A673 (cell line): ENCODE results near the gene GAS2L2. TPM values are rescaled to one million over a fixed set of nuclear protein-coding genes. Genes with fewer than 3 reads are reported as not detected.

Experiments
- BruUV-seq: library from RNA; stranded (reverse); fragments of 400-500 nt; replicated peaks from 2 replicates; lab custom pipeline; 2021; lab: Mats Ljungman, UMichigan
- CTCF ChIA-PET: fragments of 300-600 bp; sonication (Branson Sonifier 250); formaldehyde crosslinking; loops from one replicate; lab custom pipeline; 2022; ENCODE audit warnings: antibody characterized with exemption; lab: Charles Lee
- POLR2A ChIA-PET: fragments of 300-600 bp; sonication (Branson Sonifier 250); formaldehyde crosslinking; loops from one replicate; lab custom pipeline; 2022; ENCODE audit warnings: antibody characterized with exemption; ENCODE audit not compliant: low non-redundant PET; lab: Charles Lee
- DNase-seq: peaks from one replicate; pipeline ENCODE4 v3.0.0-alpha.2; 2015; ENCODE audit warnings: low spot score
- H3K27ac ChIP-seq: fragments of 200-600 bp; sonication (generic); 2 replicates; pipeline ENCODE4 v1.5.1; 2016; ENCODE audit warnings: mixed run types, low read depth, mild to moderate bottlenecking, mixed read lengths, antibody characterized with exemption, low read length; ENCODE audit not compliant: poor library complexity, severe bottlenecking
- H3K27me3 ChIP-seq: fragments of 200-600 bp; sonication (generic); replicated peaks from 2 replicates; pipeline ENCODE4 v1.6.1; 2017; ENCODE audit warnings: mixed run types, low read depth, mild to moderate bottlenecking, mixed read lengths, antibody characterized with exemption, low read length; ENCODE audit not compliant: insufficient read depth, poor library complexity
- H3K36me3 ChIP-seq: fragments of 200-600 bp; sonication (generic); 2 replicates; pipeline ENCODE4 v1.6.1; 2016; ENCODE audit warnings: mixed run types, mild to moderate bottlenecking, mixed read lengths, antibody characterized with exemption, low read length; ENCODE audit not compliant: insufficient read depth, poor library complexity, severe bottlenecking
- H3K4me1 ChIP-seq: fragments of 200-600 bp; sonication (generic); 2 replicates; pipeline ENCODE4 v1.6.1; 2017; ENCODE audit warnings: mixed run types, mild to moderate bottlenecking, mixed read lengths, antibody characterized with exemption, low read length; ENCODE audit not compliant: insufficient read depth, poor library complexity, severe bottlenecking
- H3K4me3 ChIP-seq: fragments of 200-600 bp; sonication (generic); 2 replicates; pipeline ENCODE4 v1.5.1; 2016; ENCODE audit warnings: low read depth, mixed run types, mild to moderate bottlenecking, mixed read lengths, low read length; ENCODE audit not compliant: poor library complexity, severe bottlenecking
- H3K9me3 ChIP-seq: fragments of 200-600 bp; sonication (generic); 2 replicates; pipeline ENCODE4 v1.6.1; 2016; ENCODE audit warnings: mixed run types, low read depth, mild to moderate bottlenecking, mixed read lengths, antibody characterized with exemption, low read length; ENCODE audit not compliant: poor library complexity, severe bottlenecking
- EZH2 ChIP-seq: fragments of 200-600 bp; sonication (generic); IDR thresholded peaks from 2 replicates; pipeline ENCODE4 v1.6.1; 2017; ENCODE audit warnings: borderline replicate concordance, low read depth, mild to moderate bottlenecking, mixed read lengths, antibody characterized with exemption, low read length; ENCODE audit not compliant: poor library complexity, severe bottlenecking
- intact Hi-C: fragments of 100-400 bp; cut with micrococcal nuclease; formaldehyde crosslinking; loops from one replicate; pipeline ENCODE4 v1.10.0; 2022; ENCODE audit not compliant: unreplicated experiment
- total RNA-seq: library from RNA; stranded (reverse); gene quantifications from 2 replicates; pipeline ENCODE4 v1.2.3, GENCODE V29; 2021
- TF ChIP-seq, protein P1 (sequence below): fragments of 300-800, 200-600 bp; sonication (generic); conservative IDR thresholded peaks from 2 replicates; pipeline ENCODE4 v1.5.1; 2017; ENCODE audit warnings: low read depth, mild to moderate bottlenecking, antibody characterized with exemption, low read length, moderate library complexity, mixed read lengths

The GAS2L2 gene
- total RNA-seq, 1 experiment from 2014 or later = not detected

DNA sequence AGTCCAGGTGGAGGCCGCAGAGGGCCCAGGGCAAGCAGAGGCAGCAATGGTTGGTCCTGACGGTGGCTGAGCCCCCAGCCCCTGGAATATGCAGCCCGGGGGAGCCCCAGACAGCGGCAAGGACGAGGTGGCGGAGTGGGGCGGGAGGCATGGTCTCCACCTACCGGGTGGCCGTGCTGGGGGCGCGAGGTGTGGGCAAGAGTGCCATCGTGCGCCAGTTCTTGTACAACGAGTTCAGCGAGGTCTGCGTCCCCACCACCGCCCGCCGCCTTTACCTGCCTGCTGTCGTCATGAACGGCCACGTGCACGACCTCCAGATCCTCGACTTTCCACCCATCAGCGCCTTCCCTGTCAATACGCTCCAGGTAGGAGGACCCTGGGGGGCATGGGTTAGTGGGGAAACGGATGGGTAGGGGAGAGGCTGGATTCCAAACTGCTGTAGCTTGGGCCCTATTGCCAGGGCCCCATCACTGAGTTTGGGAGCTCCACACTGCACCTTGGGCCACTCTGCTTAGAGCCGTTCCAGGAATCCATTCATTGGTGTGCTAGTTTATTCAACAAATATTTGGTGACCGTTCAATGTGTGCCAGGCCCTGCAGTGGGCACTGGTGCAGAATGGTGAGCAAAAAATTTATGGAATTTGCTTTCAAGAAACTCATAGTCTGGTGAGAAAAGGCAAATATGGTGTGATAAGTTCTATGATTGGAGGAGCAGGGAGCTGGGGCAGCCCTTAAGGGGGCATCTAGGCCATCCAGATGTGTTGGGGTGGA, 17.8 kb downstream of the GAS2L2 start:
- H3K4me3 ChIP-seq = no peak overlapping the region
- H3K27me3 ChIP-seq = no peaks in the 10 kb centered on the region
- no peak for TF ChIP-seq EZH2
- DNase-seq = no peak
- no TSS peak for BruUV-seq
- ChIA-PET CTCF (no interaction called here), POLR2A (no interaction called here)
- no peaks in the 10 kb centered on the region for H3K4me1 ChIP-seq
- H3K27ac ChIP-seq = no peak overlapping the region
- H3K36me3 ChIP-seq = no peaks in the 10 kb centered on the region
- no peaks in the 10 kb centered on the region for H3K9me3 ChIP-seq
- intact Hi-C loops = no loop called here

DNA sequence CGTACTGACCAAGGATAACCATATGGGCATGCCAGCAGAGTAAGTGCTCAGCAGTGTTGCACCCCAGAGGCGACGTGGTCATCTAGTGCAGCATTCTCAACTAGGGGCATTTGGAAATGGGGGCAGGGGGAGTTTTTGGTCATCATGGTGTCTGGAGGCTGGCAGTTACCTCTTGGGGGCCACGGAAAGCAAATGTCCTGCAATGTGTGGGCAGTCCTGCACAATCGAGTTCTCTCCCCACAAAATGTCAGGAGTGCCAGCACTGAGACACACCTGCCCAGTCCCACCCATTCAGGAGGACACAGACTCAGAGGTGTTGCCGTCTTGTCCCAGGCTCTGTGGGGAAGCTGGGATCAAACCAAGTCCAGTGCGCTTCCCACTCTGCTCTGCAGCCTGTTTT, 18.6 kb downstream of the GAS2L2 start:
- no TSS peak for BruUV-seq
- Histone ChIP-seq H3K4me1 (no peaks in the 10 kb centered on the region), H3K36me3 (no peaks in the 10 kb centered on the region), H3K4me3 (no peak overlapping the region), H3K27me3 (no peaks in the 10 kb centered on the region), H3K9me3 (no peaks in the 10 kb centered on the region), H3K27ac (no peak overlapping the region)
- CTCF ChIA-PET = no interaction called here
- no peak for DNase-seq
- POLR2A ChIA-PET = no interaction called here
- TF ChIP-seq, protein P1, sequence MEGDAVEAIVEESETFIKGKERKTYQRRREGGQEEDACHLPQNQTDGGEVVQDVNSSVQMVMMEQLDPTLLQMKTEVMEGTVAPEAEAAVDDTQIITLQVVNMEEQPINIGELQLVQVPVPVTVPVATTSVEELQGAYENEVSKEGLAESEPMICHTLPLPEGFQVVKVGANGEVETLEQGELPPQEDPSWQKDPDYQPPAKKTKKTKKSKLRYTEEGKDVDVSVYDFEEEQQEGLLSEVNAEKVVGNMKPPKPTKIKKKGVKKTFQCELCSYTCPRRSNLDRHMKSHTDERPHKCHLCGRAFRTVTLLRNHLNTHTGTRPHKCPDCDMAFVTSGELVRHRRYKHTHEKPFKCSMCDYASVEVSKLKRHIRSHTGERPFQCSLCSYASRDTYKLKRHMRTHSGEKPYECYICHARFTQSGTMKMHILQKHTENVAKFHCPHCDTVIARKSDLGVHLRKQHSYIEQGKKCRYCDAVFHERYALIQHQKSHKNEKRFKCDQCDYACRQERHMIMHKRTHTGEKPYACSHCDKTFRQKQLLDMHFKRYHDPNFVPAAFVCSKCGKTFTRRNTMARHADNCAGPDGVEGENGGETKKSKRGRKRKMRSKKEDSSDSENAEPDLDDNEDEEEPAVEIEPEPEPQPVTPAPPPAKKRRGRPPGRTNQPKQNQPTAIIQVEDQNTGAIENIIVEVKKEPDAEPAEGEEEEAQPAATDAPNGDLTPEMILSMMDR = no peak
- intact Hi-C loops = no loop called here

DNA sequence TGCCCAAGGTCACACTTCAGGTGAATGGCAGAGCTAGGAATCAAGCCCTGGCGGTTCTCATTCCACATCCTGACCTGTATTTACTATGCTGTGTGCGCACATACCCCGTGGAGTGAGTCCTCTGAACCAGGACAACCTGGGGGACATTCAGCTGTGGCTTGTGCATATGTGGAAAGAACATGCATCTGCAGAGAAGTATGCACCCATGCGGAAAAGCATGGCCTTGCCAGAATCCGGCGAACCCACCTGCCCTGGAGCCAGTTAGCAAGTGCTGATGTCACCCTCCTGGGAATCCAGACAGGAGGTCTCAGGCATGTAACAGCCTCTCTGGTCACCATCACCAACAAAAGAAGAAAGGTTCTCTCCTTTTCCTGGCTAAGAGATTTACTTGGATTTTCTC, 19.7 kb downstream of the GAS2L2 start:
- no TSS peak for BruUV-seq
- no peak overlapping the region for H3K27ac ChIP-seq
- intact Hi-C loops = no loop called here
- no peak overlapping the region for H3K4me3 ChIP-seq
- no peaks in the 10 kb centered on the region for H3K27me3 ChIP-seq
- no peaks in the 10 kb centered on the region for H3K4me1 ChIP-seq
- POLR2A ChIA-PET = no interaction called here
- H3K36me3 ChIP-seq = no peaks in the 10 kb centered on the region
- DNase-seq = no peak
- TF ChIP-seq, protein P1 = no peak
- no peak for TF ChIP-seq EZH2
- H3K9me3 ChIP-seq = no peaks in the 10 kb centered on the region
- CTCF ChIA-PET = no interaction called here

DNA sequence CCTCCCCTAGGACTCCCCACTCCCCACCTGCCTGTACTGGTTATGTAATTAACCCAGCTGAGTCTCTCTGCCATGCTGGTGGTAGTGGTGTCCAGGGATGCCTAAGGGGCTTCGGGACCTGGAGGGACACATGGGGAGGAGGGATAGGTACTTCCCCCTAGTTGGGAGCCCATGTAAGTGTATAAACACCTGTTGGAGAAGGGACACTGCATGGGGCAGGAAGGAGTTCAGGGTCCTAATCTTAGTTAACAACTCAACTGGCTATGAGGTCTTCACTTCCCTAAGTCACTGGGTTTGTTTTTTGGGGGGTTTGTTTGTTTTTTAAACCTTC, 20.3 kb downstream of the GAS2L2 start:
- H3K4me3 ChIP-seq = peak overlapping the region; percentile 51

More for the DNA sequence above, 20.3 kb downstream of the GAS2L2 start:
- ChIA-PET CTCF (no interaction called here), POLR2A (no interaction called here)
- Histone ChIP-seq H3K9me3 (no peaks in the 10 kb centered on the region), H3K27ac (no peak overlapping the region), H3K4me1 (no peaks in the 10 kb centered on the region), H3K27me3 (no peaks in the 10 kb centered on the region), H3K36me3 (no peaks in the 10 kb centered on the region)
- intact Hi-C loops = no loop called here
- no TSS peak for BruUV-seq
- no peak for DNase-seq
- no peak for TF ChIP-seq EZH2
- TF ChIP-seq, protein P1 = no peak
